H1 (cell line): ENCODE data around the gene KCNC4. TPM values are rescaled to one million over a fixed set of nuclear protein-coding genes. Genes with fewer than 3 reads are reported as not detected.

Source experiments
- CTCF ChIA-PET: fragments of 300-600 bp; sonication (Branson Sonifier 250); formaldehyde crosslinking; loops from one replicate; lab custom pipeline; 2021; ENCODE audit not compliant: partially characterized antibody; lab: Charles Lee
- POLR2A ChIA-PET: fragments of 300-600 bp; sonication (Branson Sonifier 250); formaldehyde crosslinking; loops from one replicate; lab custom pipeline; 2021; ENCODE audit warnings: inconsistent platforms; ENCODE audit not compliant: partially characterized antibody; lab: Charles Lee
- DNase-seq, 2 experiments: peaks; one replicate each; pipeline versions ENCODE4 v3.0.0 to v3.0.0-alpha.2; 2010 to 2022; ENCODE audit warnings: low spot score in 2 of 2, low read depth in 1 of 2, mixed read lengths in 1 of 2
- FAIRE-seq: peaks from 2 replicates; lab custom pipeline; 2011; peaks lifted over from hg19 to GRCh38; lab: Jason Lieb, UNC
- H2AFZ ChIP-seq: 2 replicates; pipeline ENCODE4 v1.8.1; 2012; ENCODE audit warnings: low read length, inconsistent platforms
- H2AK5ac ChIP-seq: 2 replicates; pipeline ENCODE4 v1.6.1; 2013; ENCODE audit warnings: low read depth, low read length
- H2BK120ac ChIP-seq: replicated peaks from 2 replicates; pipeline ENCODE3; 2013; ENCODE audit warnings: low read depth, low read length, inconsistent platforms
- H2BK12ac ChIP-seq: 2 replicates; pipeline ENCODE4 v1.6.1; 2013; ENCODE audit warnings: low read depth, low read length
- H2BK15ac ChIP-seq: 2 replicates; pipeline ENCODE4 v1.6.1; 2013; ENCODE audit warnings: low read length
- H2BK20ac ChIP-seq: 2 replicates; pipeline ENCODE4 v1.6.1; 2013; ENCODE audit warnings: low read length
- H2BK5ac ChIP-seq: 2 replicates; pipeline ENCODE4 v1.6.1; 2013; ENCODE audit warnings: low read depth, low read length
- H3K14ac ChIP-seq: 2 replicates; pipeline ENCODE4 v1.6.1; 2013; ENCODE audit warnings: inconsistent platforms; ENCODE audit not compliant: insufficient read length
- H3K18ac ChIP-seq: 2 replicates; pipeline ENCODE4 v1.6.1; 2013; ENCODE audit warnings: low read length; ENCODE audit errors: extremely low read depth
- H3K23ac ChIP-seq: 2 replicates; pipeline ENCODE4 v1.6.1; 2013; ENCODE audit warnings: inconsistent platforms; ENCODE audit not compliant: insufficient read length
- H3K23me2 ChIP-seq: 2 replicates; pipeline ENCODE4 v1.6.1; 2013; ENCODE audit warnings: low read depth, low read length
- H3K27ac ChIP-seq: 2 replicates; pipeline ENCODE4 v1.6.1; 2011; ENCODE audit warnings: low read depth, low read length, inconsistent platforms
- H3K27me3 ChIP-seq, 4 experiments: replicated peaks in 1 of 4; 1 replicate in 1 of 4; 2 replicates in 3 of 4; pipeline versions ENCODE4 v1.6.1 to v1.8.1; 2011 to 2013; ENCODE audit warnings: low read length in 3 of 4, mild to moderate bottlenecking in 3 of 4, inconsistent platforms in 2 of 4, mixed read lengths in 2 of 4, moderate library complexity in 1 of 4; ENCODE audit not compliant: control insufficient read depth in 3 of 4, insufficient read depth in 3 of 4; ENCODE audit errors: extremely low read depth in 1 of 4
- H3K36me3 ChIP-seq, 4 experiments: 2 replicates each; pipeline versions ENCODE4 v1.6.1 to v1.8.1; 2011 to 2013; ENCODE audit warnings: mild to moderate bottlenecking in 4 of 4, low read length in 3 of 4, moderate library complexity in 2 of 4, control low read depth in 1 of 4, inconsistent platforms in 1 of 4; ENCODE audit not compliant: insufficient read depth in 4 of 4, control insufficient read depth in 2 of 4
- H3K4ac ChIP-seq: replicated peaks from 2 replicates; pipeline ENCODE3; 2013; ENCODE audit warnings: low read length, low read depth, mixed read lengths, inconsistent platforms; ENCODE audit not compliant: insufficient read length
- H3K4me1 ChIP-seq, 4 experiments: replicated peaks in 1 of 4; 1 replicate in 1 of 4; 2 replicates in 3 of 4; pipeline versions ENCODE4 v1.6.1 to v1.8.1; 2011 to 2013; ENCODE audit warnings: low read length in 3 of 4, inconsistent platforms in 2 of 4, mixed read lengths in 1 of 4; ENCODE audit not compliant: insufficient read depth in 4 of 4, control insufficient read depth in 3 of 4
- H3K4me2 ChIP-seq, 2 experiments: 2 replicates each; pipeline versions ENCODE4 v1.6.1 to v1.8.1; 2011 to 2013; ENCODE audit warnings: low read depth in 2 of 2, low read length in 2 of 2, control low read depth in 1 of 2, inconsistent platforms in 1 of 2, mild to moderate bottlenecking in 1 of 2; ENCODE audit not compliant: insufficient read depth in 1 of 2
- H3K4me3 ChIP-seq, 4 experiments: fragments of 200-600, 300-600 bp in 1 of 4; sonication (generic), shearing (Covaris generic), sonication (Bioruptor Twin) in 1 of 4; 2 replicates each; pipeline versions ENCODE4 v1.5.1 to v1.8.1; 2011 to 2016; ENCODE audit warnings: low read length in 4 of 4, low read depth in 3 of 4, control low read depth in 2 of 4, inconsistent platforms in 2 of 4, mild to moderate bottlenecking in 2 of 4, mixed read lengths in 1 of 4, moderate library complexity in 1 of 4; ENCODE audit not compliant: insufficient read depth in 2 of 4; ENCODE audit errors: extremely low read depth in 1 of 4
- H3K56ac ChIP-seq: replicated peaks from 2 replicates; pipeline ENCODE3; 2013; ENCODE audit warnings: low read depth, mild to moderate bottlenecking, mixed read lengths, low read length, inconsistent platforms; ENCODE audit not compliant: insufficient read length
- H3K79me1 ChIP-seq: 2 replicates; pipeline ENCODE4 v1.6.1; 2013; ENCODE audit warnings: low read depth, low read length, control low read depth
- H3K79me2 ChIP-seq, 2 experiments: 2 replicates each; pipeline versions ENCODE4 v1.6.1 to v1.8.1; 2012 to 2013; ENCODE audit warnings: low read length in 2 of 2, mild to moderate bottlenecking in 2 of 2, inconsistent platforms in 1 of 2; ENCODE audit not compliant: insufficient read depth in 2 of 2, control insufficient read depth in 1 of 2
- H3K9ac ChIP-seq, 4 experiments: replicated peaks in 1 of 4; 1 replicate in 1 of 4; 2 replicates in 3 of 4; pipeline versions ENCODE4 v1.6.1 to v1.8.1; 2011 to 2013; ENCODE audit warnings: low read depth in 3 of 4, low read length in 3 of 4, control low read depth in 2 of 4, mild to moderate bottlenecking in 2 of 4, moderate library complexity in 2 of 4, inconsistent platforms in 1 of 4; ENCODE audit errors: extremely low read depth in 1 of 4
- H3K9me3 ChIP-seq, 2 experiments: 2 replicates each; pipeline versions ENCODE4 v1.6.1 to v1.8.1; 2012 to 2013; ENCODE audit warnings: mild to moderate bottlenecking in 2 of 2, moderate library complexity in 2 of 2, control low read depth in 1 of 2, inconsistent platforms in 1 of 2, low read depth in 1 of 2, low read length in 1 of 2, mixed read lengths in 1 of 2; ENCODE audit not compliant: insufficient read depth in 2 of 2
- H4K20me1 ChIP-seq, 2 experiments: replicated peaks in 1 of 2; 2 replicates each; pipeline versions ENCODE3 to v1.8.1; 2011 to 2013; ENCODE audit warnings: inconsistent platforms in 2 of 2, low read length in 2 of 2, mild to moderate bottlenecking in 1 of 2; ENCODE audit not compliant: insufficient read depth in 2 of 2, control insufficient read depth in 1 of 2
- H4K5ac ChIP-seq: 2 replicates; pipeline ENCODE4 v1.6.1; 2013; ENCODE audit warnings: low read length, low read depth, mixed read lengths, inconsistent platforms; ENCODE audit not compliant: insufficient read length
- H4K8ac ChIP-seq: 2 replicates; pipeline ENCODE4 v1.8.0; 2013; ENCODE audit warnings: mild to moderate bottlenecking, moderate library complexity, low read length, inconsistent platforms; ENCODE audit not compliant: insufficient read depth; ENCODE audit errors: extremely low read depth
- H4K91ac ChIP-seq: replicated peaks from 2 replicates; pipeline ENCODE3; 2013; ENCODE audit warnings: low read length, mixed read lengths, inconsistent platforms; ENCODE audit not compliant: insufficient read length
- BACH1 ChIP-seq: IDR thresholded peaks from 2 replicates; pipeline ENCODE4 v1.6.1; 2012; ENCODE audit warnings: low read length, improper control_type of control experiment
- CBX8 ChIP-seq: fragments of 300-800, 300-1000 bp; sonication (generic); IDR thresholded peaks from 2 replicates; pipeline ENCODE4 v1.7.1; 2016; ENCODE audit warnings: low read depth, low read length, borderline replicate concordance
- CEBPB ChIP-seq: IDR thresholded peaks from 2 replicates; pipeline ENCODE4 v1.6.1; 2012; ENCODE audit warnings: low read depth, low read length
- CHD2 ChIP-seq: IDR thresholded peaks from 2 replicates; pipeline ENCODE4 v1.6.1; 2012; ENCODE audit warnings: low read length, improper control_type of control experiment
- JUND ChIP-seq: IDR thresholded peaks from 2 replicates; pipeline ENCODE4 v1.6.1; 2011; ENCODE audit warnings: mild to moderate bottlenecking, improper control_type of control experiment, low read length
- PHF8 ChIP-seq: fragments of 200-600 bp; sonication (generic); conservative IDR thresholded peaks from 2 replicates; pipeline ENCODE4 v1.7.1; 2012; ENCODE audit warnings: low read depth, mild to moderate bottlenecking, inconsistent platforms, low read length, moderate library complexity
- POU5F1 ChIP-seq: IDR thresholded peaks from 2 replicates; pipeline ENCODE4 v1.6.1; 2011; ENCODE audit warnings: low read depth, mild to moderate bottlenecking, low read length, moderate library complexity
- RBBP5 ChIP-seq: IDR thresholded peaks from 2 replicates; pipeline ENCODE4 v1.7.1; 2012; ENCODE audit warnings: low read depth, mild to moderate bottlenecking, inconsistent platforms, low read length, moderate library complexity, borderline replicate concordance
- SAP30 ChIP-seq: fragments of 300-600 bp; sonication (generic); IDR thresholded peaks from 2 replicates; pipeline ENCODE4 v1.7.1; 2012; ENCODE audit warnings: low read length, moderate library complexity, mild to moderate bottlenecking, inconsistent platforms; ENCODE audit not compliant: insufficient read depth, insufficient replicate concordance
- SP1 ChIP-seq: IDR thresholded peaks from 2 replicates; pipeline ENCODE4 v1.6.1; 2011; ENCODE audit warnings: low read depth, low read length
- SP2 ChIP-seq: IDR thresholded peaks from 2 replicates; pipeline ENCODE4 v1.6.1; 2012; ENCODE audit warnings: mild to moderate bottlenecking, low read length, inconsistent platforms
- WGBS, 2 experiments: shearing (Covaris generic) in 1 of 2; methylation state at CpG; one replicate each; pipeline versions ENCODE4 v1.1.6 to v1.1.7; 2013 to 2015; ENCODE audit warnings: low lambda C conversion rate in 2 of 2, mixed read lengths in 2 of 2, inconsistent platforms in 1 of 2, low coverage in 1 of 2, missing lambda C conversion rate in 1 of 2; ENCODE audit not compliant: insufficient replicate concordance in 2 of 2, insufficient coverage in 1 of 2, insufficient read length in 1 of 2; ENCODE audit errors: extremely low coverage in 1 of 2, missing lambda C conversion rate in 1 of 2; 5-methylcytosine and 5-hydroxymethylcytosine counted together
- polyA plus RNA-seq, 7 experiments: library from polyadenylated mRNA; depleted of rRNA in 3 of 7; stranded (reverse) in 5 of 7; unstranded in 2 of 7; fragments of >200 nt in 5 of 7; fragments of 200-250 nt in 2 of 7; gene quantifications; 1 replicate in 5 of 7; 2 replicates in 1 of 7; 4 replicates in 1 of 7; pipeline versions ENCODE4 v1.2.1 to v1.2.3, GENCODE V29; 2011 to 2013; ENCODE audit warnings: missing spikeins in 2 of 7, mixed read lengths in 2 of 7
- total RNA-seq: library from RNA; stranded (reverse); fragmentation: NEBNext Ultra II Directional; extraction: Animal tissue kit (Norgen Biotek cat#: 25700); gene quantifications from 2 replicates; pipeline ENCODE4 v1.2.1, GENCODE V29; 2021

KCNC4 gene
- total and polyA plus RNA-seq, 2 of the 8 experiments (the other 6 are each of a cell fraction or from before 2014, with no cell fraction given): 8.1 to 11.2 TPM

DNA sequence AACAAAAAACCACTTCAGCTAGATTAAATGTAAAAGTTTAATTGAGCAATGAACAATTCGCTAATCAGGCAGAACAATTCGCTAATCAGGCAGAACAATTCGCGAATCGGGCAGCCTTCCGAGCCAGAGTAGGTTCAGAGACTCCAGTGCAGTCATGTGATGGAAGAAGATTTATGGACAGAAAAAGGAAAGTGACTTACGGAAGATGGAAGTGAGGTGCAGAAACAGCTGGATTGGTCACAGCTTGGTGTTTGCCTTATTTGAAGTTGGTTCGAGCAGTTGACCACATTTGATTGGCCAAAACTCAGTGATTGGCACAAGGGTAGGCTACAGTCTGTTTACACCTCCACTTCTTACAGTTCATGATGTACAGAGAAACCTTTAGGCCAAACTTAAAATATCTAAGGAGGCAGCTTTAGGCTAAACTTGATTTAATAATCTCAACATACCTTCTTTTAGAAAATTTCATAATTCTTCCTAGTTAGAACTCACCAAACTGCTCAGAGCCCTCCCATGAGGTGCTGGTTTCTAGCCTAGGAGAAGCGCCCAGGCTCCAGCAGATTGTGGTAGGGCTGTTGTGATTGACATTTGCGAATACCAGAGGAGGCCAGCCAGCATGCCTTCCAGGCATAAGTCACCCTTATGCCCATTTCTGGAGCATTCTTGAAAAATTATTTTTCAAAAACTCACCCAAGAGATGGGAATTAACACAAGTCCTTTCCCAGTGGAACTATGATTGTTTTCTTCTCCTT is 22.8 kb upstream of the KCNC4 start:
- no peak overlapping the region for H2AFZ ChIP-seq
- no peak overlapping the region for H3K23ac ChIP-seq
- no peak overlapping the region for H2BK12ac ChIP-seq
- H4K91ac ChIP-seq: no peak overlapping the region
- no peak for FAIRE-seq
- ChIA-PET POLR2A (no interaction called here), CTCF (interaction anchor here (0.6 to 4.5 kb wide), 9 partner anchors 9 to 401 kb away, joined by 3 to 33 read pairs (median 4); no protein-coding TSS in a partner anchor)
- peaks cover 0 to 2% (median 0%) of the 10 kb centered on the region in 4 experiments; a peak in 1 of 7 replicates for H3K4me1 ChIP-seq
- H3K4ac ChIP-seq: no peak overlapping the region
- no peaks in the 10 kb centered on the region for H3K23me2 ChIP-seq
- no peak overlapping the region for H2BK5ac ChIP-seq
- H3K9ac ChIP-seq: no peak overlapping the region
- no peak overlapping the region for H2BK15ac ChIP-seq
- no peak overlapping the region for H3K27ac ChIP-seq
- no peak overlapping the region for H3K4me3 ChIP-seq
- H3K79me1 ChIP-seq: no peaks in the 10 kb centered on the region
- no peaks in the 10 kb centered on the region for H3K79me2 ChIP-seq
- no peak overlapping the region for H3K4me2 ChIP-seq
- no peaks in the 10 kb centered on the region for H4K20me1 ChIP-seq
- no peaks in the 10 kb centered on the region for H3K9me3 ChIP-seq
- no peak overlapping the region for H3K56ac ChIP-seq
- no peak overlapping the region for H2AK5ac ChIP-seq
- no peak overlapping the region for H3K14ac ChIP-seq
- H3K18ac ChIP-seq: no peak overlapping the region
- H4K5ac ChIP-seq: no peak overlapping the region
- H2BK120ac ChIP-seq: no peak overlapping the region
- H3K36me3 ChIP-seq: no peaks in the 10 kb centered on the region
- no peaks in the 10 kb centered on the region for H3K27me3 ChIP-seq
- no peak for TF ChIP-seq CBX8
- no peak for TF ChIP-seq POU5F1
- no peak for TF ChIP-seq SAP30
- no peak for TF ChIP-seq JUND
- TF ChIP-seq BACH1: no peak
- no peak for TF ChIP-seq CEBPB
- no peak for TF ChIP-seq SP1
- no peak for TF ChIP-seq RBBP5
- no peak for TF ChIP-seq CHD2
- no peak for TF ChIP-seq SP2
- no peak for TF ChIP-seq PHF8
- WGBS, 2 experiments: 91% methylated on average over 10 of the region's 10 CpGs; no CpG with 5 or more reads in 1 of the 2 experiments
- H4K8ac ChIP-seq: no peak overlapping the region
- no peak overlapping the region for H2BK20ac ChIP-seq
- no peak for DNase-seq
